G401 (cell line): ENCODE results near the gene HBM. TPM values are rescaled to one million over a fixed set of nuclear protein-coding genes. Genes with fewer than 3 reads are reported as not detected.
"Not testable (repeated sequence)": the region's sequence is repeated elsewhere in the genome, so short reads cannot be mapped to it uniquely, and the experiment has no call there.

ENCODE experiments used
- DNase-seq: peaks from one replicate; pipeline ENCODE4 v3.0.0-alpha.2; 2015; ENCODE audit warnings: low spot score
- in situ Hi-C: cut with HindIII; loops from 2 replicates; pipeline ENCODE4 v1.10.0; 2016; ENCODE audit warnings: low sequenced_read_pairs, mixed read lengths
- total RNA-seq: library from RNA; depleted of rRNA; stranded (reverse); fragments of >200 nt; shearing (Covaris generic); gene quantifications from 2 replicates; pipeline ENCODE4 v1.2.3, GENCODE V29; 2014; rRNA removed

The HBM gene
- not detected in 2 replicates for total RNA-seq

- in situ Hi-C loops, result no loop called here
- DNase-seq, result no peak
These were observed at the start of gene HBM for GRCh38 chr16:165539-166374. Gene HBM (plus strand): TSS chr16:165978. CDS start chr16:165998, 20 bp downstream.

GRCh38 chr16:116015-116414, 49.8 kb upstream of the HBM start:
- in situ Hi-C loops, result no loop called here
- DNase-seq, result no peak

- in situ Hi-C loops, result no loop called here
These were observed 48.1 kb upstream of the HBM start for GRCh38 chr16:117379-118365.

GRCh38 chr16:118857-119256, 46.9 kb upstream of the HBM start:
- in situ Hi-C loops, result no loop called here
- no peak for DNase-seq

More at GRCh38 chr16:117379-118365, 48.1 kb upstream of the HBM start:
- peak; percentile 56 for DNase-seq

- in situ Hi-C loops, result no loop called here
- DNase-seq, result no peak
These were observed 46.5 kb upstream of the HBM start for GRCh38 chr16:119295-119694.

- DNase-seq, result no peak
- in situ Hi-C loops, result no loop called here
These were observed 45.8 kb upstream of the HBM start for GRCh38 chr16:119835-120491.

- DNase-seq, result no peak
- in situ Hi-C loops, result no loop called here
These were observed 45.0 kb upstream of the HBM start for GRCh38 chr16:120756-121155.

GRCh38 chr16:122361-122760, 43.4 kb upstream of the HBM start:
- in situ Hi-C loops, result no loop called here
- DNase-seq, result no peak

- in situ Hi-C loops, result not testable (repeated sequence)
These were observed 42.0 kb upstream of the HBM start for GRCh38 chr16:123558-124350.

GRCh38 chr16:125011-125410, 40.8 kb upstream of the HBM start:
- DNase-seq, result no peak
- in situ Hi-C loops, result no loop called here

More at GRCh38 chr16:123558-124350, 42.0 kb upstream of the HBM start:
- DNase-seq, result not testable (repeated sequence)

- no peak for DNase-seq
- in situ Hi-C loops, result no loop called here
These were observed 36.7 kb upstream of the HBM start for GRCh38 chr16:129075-129474.

- in situ Hi-C loops, result no loop called here
These were observed 35.1 kb upstream of the HBM start for GRCh38 chr16:130533-131173.

GRCh38 chr16:132120-132519, 33.7 kb upstream of the HBM start:
- in situ Hi-C loops, result no loop called here
- DNase-seq, result no peak

More at GRCh38 chr16:130533-131173, 35.1 kb upstream of the HBM start:
- DNase-seq, result no peak

GRCh38 chr16:133716-134115, 32.1 kb upstream of the HBM start:
- no peak for DNase-seq
- in situ Hi-C loops, result no loop called here

GRCh38 chr16:138049-138417, 27.7 kb upstream of the HBM start:
- DNase-seq, result no peak

GRCh38 chr16:140175-140857, 25.5 kb upstream of the HBM start:
- in situ Hi-C loops, result no loop called here
- DNase-seq, result no peak

More at GRCh38 chr16:138049-138417, 27.7 kb upstream of the HBM start:
- in situ Hi-C loops, result no loop called here

GRCh38 chr16:142405-142967, 23.3 kb upstream of the HBM start:
- in situ Hi-C loops, result no loop called here
- no peak for DNase-seq
